BE2C (cell line): Measurements from ENCODE around the gene CFB.

Experiments used
- DNase-seq: peaks from one replicate; pipeline ENCODE4 v3.0.0-alpha.2; 2020
- H3K27me3 ChIP-seq: fragments of 250-450 bp; sonication (Bioruptor Pico); 2 replicates; pipeline ENCODE4 v1.5.1; 2020; ENCODE audit warnings: mild to moderate bottlenecking
- H3K36me3 ChIP-seq: fragments of 250-450 bp; sonication (Bioruptor Pico); 2 replicates; pipeline ENCODE4 v1.5.1; 2020; ENCODE audit warnings: mild to moderate bottlenecking
- H3K4me1 ChIP-seq: fragments of 250-450 bp; sonication (Bioruptor Pico); 2 replicates; pipeline ENCODE4 v1.5.1; 2020
- H3K4me3 ChIP-seq: 2 replicates; pipeline ENCODE4 v1.5.1; 2011; ENCODE audit warnings: low read depth, low read length
- H3K9me3 ChIP-seq: fragments of 250-450 bp; sonication (Bioruptor Pico); 2 replicates; pipeline ENCODE4 v1.5.1; 2020
- TF ChIP-seq, protein P1 (sequence below): IDR thresholded peaks from 2 replicates; pipeline ENCODE4 v1.5.1; 2012; ENCODE audit warnings: mild to moderate bottlenecking, low read depth, low read length

The CFB gene

DNA sequence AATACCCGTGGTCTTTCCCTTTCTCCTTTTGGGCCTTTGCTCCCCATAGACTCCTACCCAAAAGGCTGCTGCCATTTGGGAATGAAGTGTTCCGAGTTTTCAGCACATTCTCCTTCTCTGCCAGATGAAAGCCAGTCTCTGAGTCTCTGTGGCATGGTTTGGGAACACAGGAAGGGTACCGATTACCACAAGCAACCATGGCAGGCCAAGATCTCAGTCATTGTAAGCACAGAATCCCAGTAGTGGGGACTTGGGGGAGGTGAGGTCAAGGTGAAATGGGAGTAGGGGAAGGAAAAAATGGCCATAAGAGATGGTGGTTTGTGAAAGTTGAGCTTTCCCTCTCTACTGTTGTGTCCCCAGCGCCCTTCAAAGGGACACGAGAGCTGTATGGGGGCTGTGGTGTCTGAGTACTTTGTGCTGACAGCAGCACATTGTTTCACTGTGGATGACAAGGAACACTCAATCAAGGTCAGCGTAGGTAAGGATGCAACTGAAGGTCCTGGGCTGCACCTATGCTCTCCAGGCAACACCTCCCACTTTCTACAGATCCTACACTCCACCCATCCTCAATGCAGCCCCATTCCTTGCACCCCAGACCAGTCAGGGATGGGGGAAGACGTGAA, 4.1 kb downstream of the CFB start:
- TF ChIP-seq, protein P1, sequence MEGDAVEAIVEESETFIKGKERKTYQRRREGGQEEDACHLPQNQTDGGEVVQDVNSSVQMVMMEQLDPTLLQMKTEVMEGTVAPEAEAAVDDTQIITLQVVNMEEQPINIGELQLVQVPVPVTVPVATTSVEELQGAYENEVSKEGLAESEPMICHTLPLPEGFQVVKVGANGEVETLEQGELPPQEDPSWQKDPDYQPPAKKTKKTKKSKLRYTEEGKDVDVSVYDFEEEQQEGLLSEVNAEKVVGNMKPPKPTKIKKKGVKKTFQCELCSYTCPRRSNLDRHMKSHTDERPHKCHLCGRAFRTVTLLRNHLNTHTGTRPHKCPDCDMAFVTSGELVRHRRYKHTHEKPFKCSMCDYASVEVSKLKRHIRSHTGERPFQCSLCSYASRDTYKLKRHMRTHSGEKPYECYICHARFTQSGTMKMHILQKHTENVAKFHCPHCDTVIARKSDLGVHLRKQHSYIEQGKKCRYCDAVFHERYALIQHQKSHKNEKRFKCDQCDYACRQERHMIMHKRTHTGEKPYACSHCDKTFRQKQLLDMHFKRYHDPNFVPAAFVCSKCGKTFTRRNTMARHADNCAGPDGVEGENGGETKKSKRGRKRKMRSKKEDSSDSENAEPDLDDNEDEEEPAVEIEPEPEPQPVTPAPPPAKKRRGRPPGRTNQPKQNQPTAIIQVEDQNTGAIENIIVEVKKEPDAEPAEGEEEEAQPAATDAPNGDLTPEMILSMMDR = no peak
- H3K4me1 ChIP-seq = no peaks in the 10 kb centered on the region
- H3K9me3 ChIP-seq = no peaks in the 10 kb centered on the region
- DNase-seq = no peak
- peaks cover 17% of the 10 kb centered on the region for H3K36me3 ChIP-seq
- peaks cover 8% of the 10 kb centered on the region; the same call in 1 of the 2 replicates for H3K27me3 ChIP-seq
- H3K4me3 ChIP-seq = no peak overlapping the region

DNA sequence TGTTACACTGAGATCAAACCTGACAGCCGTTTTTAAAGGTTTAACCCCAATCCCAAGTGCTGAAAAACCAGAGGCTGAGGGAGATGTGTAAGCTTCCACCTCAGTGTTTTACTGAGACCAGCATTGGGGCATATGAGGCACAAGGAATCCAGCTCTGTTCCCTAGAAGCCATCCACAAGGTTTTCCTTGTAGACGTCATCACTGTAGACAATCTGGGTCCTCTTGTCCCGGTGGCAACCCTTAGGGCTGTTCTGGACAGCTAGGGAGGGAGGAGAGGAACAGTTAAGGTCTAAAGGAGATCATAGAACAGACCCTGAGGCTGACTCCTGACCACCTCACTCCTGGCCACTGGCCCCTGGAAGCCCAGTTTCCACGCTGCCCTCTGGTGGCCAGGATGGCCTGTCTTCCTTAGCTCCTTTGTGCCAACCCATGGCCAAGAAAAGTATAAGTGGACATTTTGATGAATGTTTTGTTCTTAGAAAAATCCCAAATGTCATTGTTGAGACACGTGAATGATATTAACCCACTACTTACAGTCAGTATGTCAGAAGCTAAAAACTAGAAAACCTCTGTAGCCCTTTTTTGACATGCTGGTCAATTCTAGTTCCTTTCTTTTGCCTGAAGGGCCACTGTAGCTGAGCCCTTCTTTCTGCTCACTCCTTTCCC, 6.4 kb downstream of the CFB start:
- no peaks in the 10 kb centered on the region for H3K9me3 ChIP-seq
- TF ChIP-seq, protein P1 = peak; percentile 84
- H3K27me3 ChIP-seq = peaks cover 2% of the 10 kb centered on the region; the same call in 1 of the 2 replicates
- no peak overlapping the region for H3K4me3 ChIP-seq
- H3K36me3 ChIP-seq = peaks cover 25% of the 10 kb centered on the region
- peak; percentile 68 for DNase-seq
- H3K4me1 ChIP-seq = no peaks in the 10 kb centered on the region

DNA sequence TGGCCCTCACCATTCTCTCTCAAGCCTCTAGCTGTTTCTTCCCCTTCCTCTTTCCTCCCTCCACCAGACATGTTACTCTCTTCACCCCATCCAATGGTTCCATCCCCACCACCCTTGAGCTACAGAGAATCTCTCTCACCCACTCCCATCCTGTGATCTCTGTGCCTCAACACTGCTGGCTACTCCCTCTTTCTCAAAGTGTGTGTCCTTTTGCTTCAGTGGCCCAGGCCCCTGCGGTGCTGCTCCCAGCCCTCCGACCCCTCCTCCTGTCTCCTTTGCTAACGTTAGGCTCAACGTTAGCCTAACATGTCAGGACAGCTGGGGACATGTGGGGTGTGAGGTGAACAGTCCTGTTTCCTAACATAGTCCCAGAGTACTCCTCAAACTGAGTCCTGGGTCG, 7.0 kb downstream of the CFB start:
- TF ChIP-seq, protein P1 = no peak
- DNase-seq = no peak
- Histone ChIP-seq H3K27me3 (no peaks in the 10 kb centered on the region), H3K36me3 (peaks cover 25% of the 10 kb centered on the region), H3K4me3 (no peak overlapping the region), H3K9me3 (no peaks in the 10 kb centered on the region), H3K4me1 (no peaks in the 10 kb centered on the region)

DNA sequence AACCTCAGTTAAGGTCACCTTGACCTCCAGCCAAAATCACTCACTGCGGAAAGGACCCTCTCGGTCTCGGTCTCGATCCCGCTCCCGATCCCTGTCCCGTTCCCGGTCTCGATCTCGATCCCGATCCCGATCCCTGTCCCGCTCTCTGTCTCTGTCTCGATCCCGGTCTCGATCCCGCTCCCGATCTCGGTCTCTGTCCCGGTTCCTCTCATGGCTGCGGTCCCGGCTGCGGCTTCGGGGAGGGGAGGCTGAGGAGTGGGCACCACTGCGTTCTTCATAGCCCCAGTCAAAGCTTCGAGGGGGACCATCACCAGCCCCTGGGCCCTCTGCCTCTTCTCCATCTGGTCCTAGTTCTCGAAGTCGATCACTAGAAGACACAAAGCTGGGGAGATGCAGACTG, 8.6 kb downstream of the CFB start:
- Histone ChIP-seq H3K4me1 (no peaks in the 10 kb centered on the region), H3K4me3 (no peak overlapping the region), H3K36me3 (peaks cover 25% of the 10 kb centered on the region), H3K27me3 (no peaks in the 10 kb centered on the region), H3K9me3 (no peaks in the 10 kb centered on the region)
- TF ChIP-seq, protein P1 = no peak
- DNase-seq = no peak

DNA sequence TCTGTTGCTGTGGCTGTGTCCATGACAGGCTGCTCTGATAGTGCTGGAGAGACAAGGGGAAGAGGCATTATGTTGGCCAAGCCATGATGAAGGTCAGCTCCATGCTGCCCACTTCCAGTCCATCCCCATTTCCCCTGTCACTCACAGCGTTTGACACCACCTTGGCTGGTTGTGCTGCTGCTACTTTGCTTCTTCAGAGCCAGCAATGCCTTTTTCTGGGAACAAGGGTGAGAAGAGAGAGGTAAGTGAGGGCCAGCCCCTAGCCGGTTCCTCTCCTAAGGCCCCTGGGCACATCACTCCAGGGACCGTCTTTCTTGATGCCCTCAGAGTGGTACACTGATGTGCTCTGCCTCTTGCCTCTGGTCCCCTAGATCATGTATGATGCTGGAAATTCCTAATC, 10.9 kb downstream of the CFB start:
- TF ChIP-seq, protein P1 = no peak
- H3K36me3 ChIP-seq = peaks cover 33% of the 10 kb centered on the region
- no peaks in the 10 kb centered on the region for H3K4me1 ChIP-seq
- H3K9me3 ChIP-seq = no peaks in the 10 kb centered on the region
- DNase-seq = no peak
- H3K27me3 ChIP-seq = no peaks in the 10 kb centered on the region
- H3K4me3 ChIP-seq = no peak overlapping the region

DNA sequence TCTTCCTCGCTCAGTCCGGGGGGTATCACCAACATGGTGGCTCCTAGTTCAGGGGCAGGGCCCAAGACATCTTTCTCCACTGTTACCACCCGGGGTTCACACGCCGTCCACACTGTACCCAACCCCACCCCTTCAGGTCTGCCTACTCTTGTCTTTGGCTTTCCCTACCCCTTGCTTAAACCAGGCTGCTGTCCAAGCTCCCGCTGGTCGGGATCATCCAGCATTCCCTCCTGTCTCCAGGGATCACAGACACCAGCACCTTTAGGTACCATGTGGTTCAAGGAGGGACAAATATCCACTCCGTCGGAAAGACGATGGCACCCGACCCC, 12.5 kb downstream of the CFB start:
- no peaks in the 10 kb centered on the region for H3K4me1 ChIP-seq
- H3K4me3 ChIP-seq = peak overlapping the region; percentile 100
- TF ChIP-seq, protein P1 = no peak
- peaks cover 29% of the 10 kb centered on the region for H3K36me3 ChIP-seq
- no peaks in the 10 kb centered on the region for H3K9me3 ChIP-seq
- H3K27me3 ChIP-seq = no peaks in the 10 kb centered on the region
- DNase-seq = no peak
